Kidney epithelial cell (primary cell): ENCODE data around the gene KCNQ5. TPM values are rescaled to one million over a fixed set of nuclear protein-coding genes. Genes with fewer than 3 reads are reported as not detected.
A peak's percentile ranks its signal among the peaks of the same experiment; 100 is the strongest.
"Not testable (repeated sequence)": the region's sequence is repeated elsewhere in the genome, so short reads cannot be mapped to it uniquely, and the experiment has no call there.

ENCODE experiments used
- DNase-seq: peaks from one replicate; pipeline ENCODE4 v3.0.0-alpha.2; 2010; ENCODE audit warnings: low read depth
- H3K27me3 ChIP-seq: 2 replicates; pipeline ENCODE4 v1.6.0; 2011; ENCODE audit warnings: low read length; ENCODE audit not compliant: control insufficient read depth, insufficient read depth
- H3K36me3 ChIP-seq: 2 replicates; pipeline ENCODE4 v1.5.1; 2011; ENCODE audit warnings: low read length; ENCODE audit not compliant: control insufficient read depth, insufficient read depth
- H3K4me3 ChIP-seq: 2 replicates; pipeline ENCODE4 v1.5.1; 2011; ENCODE audit warnings: low read depth, mild to moderate bottlenecking, control low read depth, low read length
- total RNA-seq: library from RNA; depleted of rRNA; stranded (reverse); fragments of >200 nt; gene quantifications from 2 replicates; pipeline ENCODE4 v1.2.3, GENCODE V29; 2015
- TF ChIP-seq, protein P1 (sequence below): IDR thresholded peaks from 2 replicates; pipeline ENCODE4 v1.5.1; 2011; ENCODE audit warnings: mild to moderate bottlenecking, moderate library complexity, low read length, control low read depth, inconsistent platforms; ENCODE audit not compliant: insufficient read depth, poor library complexity, severe bottlenecking

The KCNQ5 gene
- 1.9 and 2.5 TPM in 2 replicates for total RNA-seq

- DNase-seq, result no peak
- TF ChIP-seq, protein P1, sequence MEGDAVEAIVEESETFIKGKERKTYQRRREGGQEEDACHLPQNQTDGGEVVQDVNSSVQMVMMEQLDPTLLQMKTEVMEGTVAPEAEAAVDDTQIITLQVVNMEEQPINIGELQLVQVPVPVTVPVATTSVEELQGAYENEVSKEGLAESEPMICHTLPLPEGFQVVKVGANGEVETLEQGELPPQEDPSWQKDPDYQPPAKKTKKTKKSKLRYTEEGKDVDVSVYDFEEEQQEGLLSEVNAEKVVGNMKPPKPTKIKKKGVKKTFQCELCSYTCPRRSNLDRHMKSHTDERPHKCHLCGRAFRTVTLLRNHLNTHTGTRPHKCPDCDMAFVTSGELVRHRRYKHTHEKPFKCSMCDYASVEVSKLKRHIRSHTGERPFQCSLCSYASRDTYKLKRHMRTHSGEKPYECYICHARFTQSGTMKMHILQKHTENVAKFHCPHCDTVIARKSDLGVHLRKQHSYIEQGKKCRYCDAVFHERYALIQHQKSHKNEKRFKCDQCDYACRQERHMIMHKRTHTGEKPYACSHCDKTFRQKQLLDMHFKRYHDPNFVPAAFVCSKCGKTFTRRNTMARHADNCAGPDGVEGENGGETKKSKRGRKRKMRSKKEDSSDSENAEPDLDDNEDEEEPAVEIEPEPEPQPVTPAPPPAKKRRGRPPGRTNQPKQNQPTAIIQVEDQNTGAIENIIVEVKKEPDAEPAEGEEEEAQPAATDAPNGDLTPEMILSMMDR, result no peak
- Histone ChIP-seq H3K36me3 (no peaks in the 10 kb centered on the region), H3K4me3 (peak within 1 kb of the TSS; percentile 52), H3K27me3 (peaks cover 18% of the 10 kb centered on the region)
These were observed at the start of gene KCNQ5 for GRCh38 chr6:72621291-72622093. KCNQ5 (plus strand) TSS chr6:72622064.

GRCh38 chr6:72579865-72580264, 42.0 kb upstream of the KCNQ5 start:
- Histone ChIP-seq H3K4me3 (no peak overlapping the region), H3K36me3 (no peaks in the 10 kb centered on the region), H3K27me3 (no peaks in the 10 kb centered on the region)
- DNase-seq, result no peak
- TF ChIP-seq, protein P1, result no peak

DNA sequence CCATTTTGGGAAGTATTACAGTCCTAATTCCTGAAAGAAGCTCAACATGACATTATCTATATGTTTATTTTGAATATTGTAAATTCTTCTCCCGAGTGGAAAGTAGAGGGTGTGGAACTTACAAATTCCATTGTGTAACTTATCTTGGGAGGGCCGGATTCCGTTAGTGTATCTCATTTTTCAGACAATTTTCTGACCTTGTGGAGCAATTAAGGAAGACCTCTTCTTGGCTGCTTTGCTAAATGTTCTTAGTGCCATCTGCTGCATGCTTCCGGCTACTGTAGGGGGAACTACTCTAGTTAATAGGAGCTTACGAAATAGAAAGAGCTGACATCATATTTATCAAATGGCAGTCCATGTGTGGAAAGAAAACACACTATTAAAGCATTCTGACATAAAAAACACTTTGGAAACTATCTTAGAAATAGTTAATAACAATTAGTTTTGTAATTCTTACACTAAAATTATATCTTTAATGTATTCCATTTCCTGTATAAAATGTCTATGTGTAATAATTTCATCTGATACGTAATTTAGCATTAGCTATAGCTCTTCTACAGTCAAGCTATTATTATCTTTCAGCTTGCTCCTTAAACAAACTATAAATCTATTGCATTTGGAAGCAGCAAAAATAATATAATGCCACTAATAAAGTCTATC, 41.5 kb upstream of the KCNQ5 start:
- Histone ChIP-seq H3K4me3 (no peak overlapping the region), H3K36me3 (no peaks in the 10 kb centered on the region), H3K27me3 (no peaks in the 10 kb centered on the region)
- peak; percentile 4 for DNase-seq
- TF ChIP-seq, protein P1, result peak; percentile 45

DNA sequence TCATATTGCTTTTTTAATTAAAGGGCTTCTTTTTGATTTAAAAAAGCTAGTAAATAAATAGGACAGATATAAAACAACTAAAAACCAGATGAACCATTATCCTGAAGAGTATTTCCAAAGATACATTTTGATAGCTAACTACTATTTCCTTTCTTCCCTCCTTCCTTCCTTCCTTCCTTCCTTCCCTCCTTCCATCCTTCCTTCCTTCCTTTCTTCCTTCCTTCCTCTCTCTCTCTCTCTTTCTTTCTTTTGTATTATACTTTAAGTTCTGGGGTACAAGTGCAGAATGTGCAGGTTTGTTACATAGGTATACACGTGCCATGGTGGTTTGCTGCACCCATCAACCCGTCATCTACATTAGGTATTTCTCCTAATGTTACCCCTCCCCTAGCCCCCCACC, 40.9 kb upstream of the KCNQ5 start:
- not testable (repeated sequence) for H3K36me3 ChIP-seq, H3K4me3 ChIP-seq, DNase-seq, H3K27me3 ChIP-seq

- no peaks in the 10 kb centered on the region for H3K36me3 ChIP-seq
- TF ChIP-seq, protein P1, result no peak
- no peak overlapping the region for H3K4me3 ChIP-seq
- no peak for DNase-seq
- H3K27me3 ChIP-seq, result no peaks in the 10 kb centered on the region
These were observed 33.7 kb upstream of the KCNQ5 start for GRCh38 chr6:72588155-72588554.

GRCh38 chr6:72589096-72589495, 32.8 kb upstream of the KCNQ5 start:
- Histone ChIP-seq H3K36me3 (no peaks in the 10 kb centered on the region), H3K4me3 (no peak overlapping the region), H3K27me3 (no peaks in the 10 kb centered on the region)
- TF ChIP-seq, protein P1, result no peak
- no peak for DNase-seq
